Karpas-422 (cell line): Measurements from ENCODE around the gene KCNK18. TPM values are rescaled to one million over a fixed set of nuclear protein-coding genes. Genes with fewer than 3 reads are reported as not detected.
"Not testable (repeated sequence)": the region's sequence is repeated elsewhere in the genome, so short reads cannot be mapped to it uniquely, and the experiment has no call there.

Experiments
- DNase-seq: peaks from one replicate; pipeline ENCODE4 v3.0.0-alpha.2; 2015
- H2AFZ ChIP-seq: fragments of 200-600 bp; sonication (generic); 2 replicates; pipeline ENCODE4 v1.6.1; 2014; ENCODE audit warnings: antibody characterized with exemption, low read length, mixed read lengths
- H3K27ac ChIP-seq: fragments of 200-600 bp; sonication (generic); 2 replicates; pipeline ENCODE4 v1.5.1; 2014; ENCODE audit warnings: mild to moderate bottlenecking, low read length, moderate library complexity
- H3K27me3 ChIP-seq: fragments of 200-600 bp; sonication (generic); 2 replicates; pipeline ENCODE4 v1.6.1; 2014; ENCODE audit warnings: low read length, mixed read lengths
- H3K36me3 ChIP-seq: fragments of 200-600 bp; sonication (generic); 2 replicates; pipeline ENCODE4 v1.6.1; 2014; ENCODE audit warnings: low read length, mixed read lengths; ENCODE audit not compliant: insufficient read depth
- H3K4me1 ChIP-seq: fragments of 200-600 bp; sonication (generic); 2 replicates; pipeline ENCODE4 v1.6.1; 2014; ENCODE audit warnings: mild to moderate bottlenecking, low read length, mixed read lengths
- H3K4me2 ChIP-seq: fragments of 200-600 bp; sonication (generic); 2 replicates; pipeline ENCODE4 v1.6.1; 2014; ENCODE audit warnings: low read length, low read depth, mild to moderate bottlenecking; ENCODE audit not compliant: poor library complexity, severe bottlenecking
- H3K4me3 ChIP-seq: fragments of 200-600 bp; sonication (generic); 2 replicates; pipeline ENCODE4 v1.5.1; 2014; ENCODE audit warnings: mild to moderate bottlenecking, antibody characterized with exemption, low read length, mixed read lengths
- H3K79me2 ChIP-seq: fragments of 200-600 bp; sonication (generic); 2 replicates; pipeline ENCODE4 v1.6.1; 2014; ENCODE audit warnings: mild to moderate bottlenecking, low read length, mixed read lengths
- H3K9ac ChIP-seq: fragments of 200-600 bp; sonication (generic); 2 replicates; pipeline ENCODE4 v1.6.0; 2014; ENCODE audit warnings: low read length
- H3K9me2 ChIP-seq: fragments of 200-600 bp; sonication (generic), shearing (Covaris generic); replicated peaks from 2 replicates; pipeline ENCODE4 v1.6.0; 2014; ENCODE audit warnings: mild to moderate bottlenecking, low read length, moderate library complexity; ENCODE audit not compliant: insufficient read depth
- H3K9me3 ChIP-seq: fragments of 300-700, 200-600 bp; sonication (generic); 2 replicates; pipeline ENCODE4 v1.6.1; 2014; ENCODE audit warnings: low read length, mixed read lengths
- H4K20me1 ChIP-seq: fragments of 200-600 bp; sonication (generic); 2 replicates; pipeline ENCODE4 v1.6.1; 2014; ENCODE audit warnings: mild to moderate bottlenecking, antibody characterized with exemption, low read length, low read depth; ENCODE audit not compliant: insufficient read depth
- total RNA-seq: library from RNA; depleted of rRNA; stranded (reverse); fragments of >200 nt; shearing (Covaris generic); gene quantifications from 2 replicates; pipeline ENCODE4 v1.2.3, GENCODE V29; 2014; ENCODE audit warnings: low replicate concordance

Gene KCNK18
- total RNA-seq, 1 experiment from 2014 or later = not detected

DNA sequence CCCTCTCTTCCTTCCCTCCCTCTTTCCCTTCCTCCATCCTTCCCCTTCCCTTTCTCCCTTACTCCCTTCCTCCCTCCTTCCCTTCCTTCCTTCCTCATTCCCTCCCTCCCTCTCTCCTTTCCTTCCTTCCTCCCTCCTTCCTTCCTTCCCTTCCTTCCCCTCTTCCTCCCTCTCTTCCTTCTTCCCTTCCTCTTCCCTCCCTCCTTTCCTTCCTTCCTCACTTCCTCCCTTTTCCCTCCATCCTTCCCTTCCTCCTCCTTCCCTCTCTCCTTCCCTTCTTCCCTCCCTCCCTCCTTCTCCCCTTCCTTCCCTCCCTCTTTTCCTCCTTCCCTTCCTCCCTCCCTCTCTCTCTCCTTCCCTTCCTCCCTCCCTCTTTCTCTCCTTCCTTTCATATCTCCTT is 30.9 kb downstream of the KCNK18 start:
- Histone ChIP-seq H3K9ac (no peak overlapping the region), H3K27ac (no peak overlapping the region), H3K27me3 (no peaks in the 10 kb centered on the region), H3K79me2 (no peaks in the 10 kb centered on the region), H3K4me2 (no peak overlapping the region), H3K4me1 (no peaks in the 10 kb centered on the region), H3K4me3 (no peak overlapping the region), H4K20me1 (no peaks in the 10 kb centered on the region), H3K9me2 (no peaks in the 10 kb centered on the region), H2AFZ (no peak overlapping the region), H3K9me3 (no peaks in the 10 kb centered on the region), H3K36me3 (no peaks in the 10 kb centered on the region)
- no peak for DNase-seq

DNA sequence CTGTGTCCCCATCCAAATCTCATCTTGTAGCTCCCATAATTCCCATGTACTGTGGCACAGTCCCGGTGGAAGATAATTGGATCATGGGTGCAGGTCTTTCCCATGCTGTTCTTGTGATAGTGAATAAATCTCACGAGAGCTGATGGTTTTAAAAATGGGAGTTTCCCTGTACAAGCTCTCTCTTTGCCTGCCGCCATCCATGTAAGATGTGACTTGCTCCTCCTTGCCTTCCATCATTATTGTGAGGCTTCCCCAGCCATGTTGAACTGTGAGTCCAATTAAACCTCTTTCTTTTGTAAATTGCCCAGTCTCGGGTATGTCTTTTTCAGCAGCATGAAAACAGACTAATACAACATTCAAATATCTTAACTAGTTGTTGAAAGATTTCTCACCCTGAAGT is 32.8 kb downstream of the KCNK18 start:
- not testable (repeated sequence) for H3K27me3 ChIP-seq, DNase-seq, H3K4me2 ChIP-seq, H2AFZ ChIP-seq, H3K79me2 ChIP-seq, H3K36me3 ChIP-seq, H3K27ac ChIP-seq, H3K4me1 ChIP-seq, H4K20me1 ChIP-seq, H3K9ac ChIP-seq, H3K9me3 ChIP-seq, H3K4me3 ChIP-seq, H3K9me2 ChIP-seq

DNA sequence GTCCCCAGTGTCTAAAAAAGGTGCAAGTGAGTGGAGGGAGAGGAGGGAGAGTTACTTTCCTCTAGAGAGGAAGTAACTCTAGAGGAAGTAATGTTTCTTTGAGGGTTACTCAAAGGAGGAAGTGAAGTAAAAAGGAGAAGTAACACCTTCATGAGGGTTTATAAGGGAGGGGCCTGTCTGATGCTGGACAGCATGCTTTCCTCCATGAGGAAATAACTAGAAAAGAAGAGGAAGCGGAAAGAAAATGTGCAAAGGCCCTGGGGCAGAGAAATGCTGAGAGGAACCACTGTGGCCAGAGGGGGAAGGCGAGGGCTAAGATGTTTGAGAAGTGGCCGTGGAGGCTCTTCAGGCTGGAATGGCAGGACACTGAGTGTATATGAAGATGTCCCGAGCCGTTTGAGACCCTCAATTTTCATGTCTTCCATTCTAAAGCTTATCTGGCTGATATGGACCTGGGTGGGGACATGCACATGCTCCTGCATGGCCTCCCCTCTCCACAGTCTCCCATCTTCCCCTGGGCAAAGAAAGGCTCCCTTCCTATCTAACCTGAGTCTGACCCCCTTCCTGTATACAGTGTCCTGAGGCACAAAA is 40.2 kb downstream of the KCNK18 start:
- peak; percentile 94 for DNase-seq
- no peaks in the 10 kb centered on the region for H3K9me2 ChIP-seq
- no peak overlapping the region for H2AFZ ChIP-seq
- no peak overlapping the region for H3K4me3 ChIP-seq
- H3K36me3 ChIP-seq = no peaks in the 10 kb centered on the region
- no peaks in the 10 kb centered on the region for H3K27me3 ChIP-seq
- no peak overlapping the region for H3K9ac ChIP-seq
- peak overlapping the region; percentile 46 for H3K4me2 ChIP-seq
- H4K20me1 ChIP-seq = 0 out of 2 replicates have a peak, but pooled peaks cover 4% of the 10 kb centered on the region
- no peaks in the 10 kb centered on the region for H3K79me2 ChIP-seq
- H3K9me3 ChIP-seq = no peaks in the 10 kb centered on the region
- no peak overlapping the region for H3K27ac ChIP-seq
- peaks cover 17% of the 10 kb centered on the region for H3K4me1 ChIP-seq

DNA sequence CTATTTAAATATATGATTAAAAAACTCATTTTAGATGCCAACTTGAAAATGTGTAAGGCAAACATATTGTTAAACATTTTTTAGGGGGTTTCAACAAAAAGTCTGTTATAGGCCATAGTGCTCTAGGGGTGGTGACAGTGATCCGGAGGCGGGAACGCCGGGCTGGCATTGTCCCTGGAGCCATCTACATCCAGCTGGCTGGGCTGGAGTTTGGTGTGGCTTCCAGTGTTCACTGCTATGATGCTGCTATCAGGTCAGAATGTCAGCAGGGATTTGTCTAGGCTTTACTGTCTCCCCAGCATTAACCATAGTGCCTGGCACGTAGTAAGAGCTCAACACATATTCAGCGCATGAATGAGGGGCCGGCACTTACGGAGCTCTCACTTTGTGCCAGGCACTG is 41.8 kb downstream of the KCNK18 start:
- H3K9me2 ChIP-seq = no peaks in the 10 kb centered on the region
- H4K20me1 ChIP-seq = 0 out of 2 replicates have a peak, but pooled peaks cover 3% of the 10 kb centered on the region
- peaks cover 17% of the 10 kb centered on the region for H3K4me1 ChIP-seq
- no peak overlapping the region for H3K9ac ChIP-seq
- H3K36me3 ChIP-seq = no peaks in the 10 kb centered on the region
- H2AFZ ChIP-seq = no peak overlapping the region
- H3K9me3 ChIP-seq = no peaks in the 10 kb centered on the region
- H3K4me3 ChIP-seq = no peak overlapping the region
- no peak overlapping the region for H3K27ac ChIP-seq
- H3K4me2 ChIP-seq = no peak overlapping the region
- H3K27me3 ChIP-seq = no peaks in the 10 kb centered on the region
- no peak for DNase-seq
- H3K79me2 ChIP-seq = no peaks in the 10 kb centered on the region

DNA sequence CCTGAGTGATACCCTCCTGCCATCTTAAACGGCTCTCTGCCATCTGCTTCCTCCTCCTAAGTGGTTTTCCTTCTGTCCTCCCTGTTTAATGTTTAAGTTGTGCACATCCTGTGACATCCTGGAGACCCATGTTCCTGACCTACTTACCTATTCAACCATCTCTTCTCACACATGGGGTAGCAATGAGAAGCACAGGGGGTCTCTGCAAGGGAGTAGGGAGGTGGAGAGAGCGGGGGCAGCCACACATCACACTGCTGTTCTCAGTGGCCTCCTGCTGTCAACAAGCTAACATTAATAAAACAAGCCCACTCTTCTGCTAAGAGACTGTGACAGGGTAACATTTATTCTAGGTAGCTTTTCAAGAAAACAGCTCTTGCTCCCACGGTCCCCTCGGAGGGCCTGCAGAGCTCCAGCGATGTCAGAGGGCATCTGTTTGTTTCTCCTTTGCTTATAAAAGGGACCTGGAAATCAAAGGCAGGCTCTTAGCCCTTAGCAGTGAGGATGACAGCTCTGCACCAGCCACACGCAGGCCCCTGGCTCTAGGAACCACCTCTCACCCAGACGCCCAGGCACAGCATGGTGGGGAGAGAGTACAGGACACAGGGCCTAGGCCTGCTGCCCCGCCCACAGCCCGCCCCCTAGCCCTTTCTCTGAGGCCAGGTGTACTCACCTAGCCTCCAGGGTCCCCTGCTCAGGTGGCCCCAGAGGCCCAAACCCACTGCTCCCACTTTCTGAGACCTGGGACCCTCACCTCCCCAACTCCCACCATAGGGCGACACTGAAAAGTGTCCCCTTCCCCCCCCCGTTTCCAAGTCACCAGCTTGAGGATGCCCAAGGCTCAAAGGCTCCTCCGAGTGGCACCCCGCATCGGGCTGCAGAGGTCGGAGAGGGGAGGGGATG is 42.7 kb downstream of the KCNK18 start:
- H3K27me3 ChIP-seq = no peaks in the 10 kb centered on the region
- no peaks in the 10 kb centered on the region for H3K79me2 ChIP-seq
- no peaks in the 10 kb centered on the region for H3K9me3 ChIP-seq
- no peak overlapping the region for H2AFZ ChIP-seq
- no peaks in the 10 kb centered on the region for H4K20me1 ChIP-seq
- peaks cover 17% of the 10 kb centered on the region for H3K4me1 ChIP-seq
- H3K9me2 ChIP-seq = no peaks in the 10 kb centered on the region
- H3K36me3 ChIP-seq = no peaks in the 10 kb centered on the region
- no peak overlapping the region for H3K4me2 ChIP-seq
- no peak overlapping the region for H3K4me3 ChIP-seq
- no peak overlapping the region for H3K9ac ChIP-seq
- no peak overlapping the region for H3K27ac ChIP-seq
- no peak for DNase-seq

GRCh38 chr10:117240621-117241529 is 43.6 kb downstream of the KCNK18 start, which contains the start of gene SLC18A2:
TSS of gene SLC18A2 (plus strand) at chr10:117241114. CDS start at chr10:117241694, 580 bp downstream.
- DNase-seq = no peak
- H3K4me2 ChIP-seq = no peak within 1 kb of the TSS
- no peak within 1 kb of the TSS for H2AFZ ChIP-seq
- no peaks in the 10 kb centered on the region for H3K9me3 ChIP-seq
- H3K79me2 ChIP-seq = no peaks in the 10 kb centered on the region
- no peaks in the 10 kb centered on the region for H4K20me1 ChIP-seq
- H3K27me3 ChIP-seq = no peaks in the 10 kb centered on the region
- H3K27ac ChIP-seq = no peak within 1 kb of the TSS
- no peaks in the 10 kb centered on the region for H3K36me3 ChIP-seq
- H3K9me2 ChIP-seq = no peaks in the 10 kb centered on the region
- H3K4me1 ChIP-seq = peaks cover 17% of the 10 kb centered on the region
- no peak within 1 kb of the TSS for H3K9ac ChIP-seq
- H3K4me3 ChIP-seq = no peak within 1 kb of the TSS

DNA sequence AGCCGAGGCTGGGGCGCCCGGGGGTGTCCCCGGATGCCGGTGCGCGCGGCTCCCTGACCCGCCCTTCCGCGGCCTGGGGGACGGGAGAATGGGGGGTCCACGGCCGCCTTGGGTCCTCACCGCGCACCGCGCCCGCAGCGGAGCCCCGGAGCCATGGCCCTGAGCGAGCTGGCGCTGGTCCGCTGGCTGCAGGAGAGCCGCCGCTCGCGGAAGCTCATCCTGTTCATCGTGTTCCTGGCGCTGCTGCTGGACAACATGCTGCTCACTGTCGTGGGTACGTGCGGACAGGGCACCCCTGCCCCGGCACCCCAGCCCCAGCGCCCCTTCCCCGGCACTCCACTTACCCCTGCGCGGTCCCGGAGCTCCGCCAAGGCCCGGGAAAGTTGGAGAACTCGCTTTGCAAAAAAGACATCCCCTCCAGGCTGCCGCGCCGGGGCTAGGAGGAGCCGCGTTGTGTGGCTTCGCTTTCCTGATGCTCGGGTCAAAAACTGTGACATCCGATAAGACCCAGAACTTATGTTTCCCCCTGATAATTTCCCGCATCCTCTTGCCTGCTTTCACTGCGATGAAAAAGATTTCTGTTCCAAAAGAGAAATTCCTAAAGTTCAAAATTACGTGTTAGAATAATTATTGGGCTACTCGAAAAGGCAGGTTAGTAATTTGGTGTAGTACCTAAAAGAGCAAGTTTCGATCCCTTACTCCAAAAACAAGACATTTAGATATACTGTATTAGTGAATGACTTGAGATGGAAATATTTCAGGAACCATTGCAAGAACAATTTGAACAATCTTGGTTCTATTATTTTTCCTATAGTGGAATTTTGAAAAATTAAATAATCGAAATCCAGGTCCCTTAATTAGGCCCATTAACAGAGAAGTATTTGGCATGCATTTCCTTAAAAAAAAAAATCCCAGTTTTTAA is 44.5 kb downstream of the KCNK18 start:
- Histone ChIP-seq H3K79me2 (no peaks in the 10 kb centered on the region), H3K4me2 (no peak overlapping the region)

More for the DNA sequence above, 44.5 kb downstream of the KCNK18 start:
- Histone ChIP-seq H3K27me3 (no peaks in the 10 kb centered on the region), H3K36me3 (no peaks in the 10 kb centered on the region), H3K9ac (no peak overlapping the region), H3K9me3 (no peaks in the 10 kb centered on the region), H3K4me1 (peaks cover 10% of the 10 kb centered on the region), H3K9me2 (no peaks in the 10 kb centered on the region), H3K4me3 (no peak overlapping the region), H4K20me1 (no peaks in the 10 kb centered on the region), H2AFZ (no peak overlapping the region), H3K27ac (no peak overlapping the region)
- no peak for DNase-seq
